ENCODE measurements around the gene AK5. TPM values are rescaled to one million over a fixed set of nuclear protein-coding genes. Genes with fewer than 3 reads are reported as not detected.

Gene AK5
- polyA plus RNA-seq, 1 donor (not counting 4 experiments of a cell fraction or from before 2014, with no cell fraction given), result 0.30 TPM

GRCh38 chr1:77271852-77272580, 9.8 kb upstream of the AK5 start:
- TF ChIP-seq, protein P1, sequence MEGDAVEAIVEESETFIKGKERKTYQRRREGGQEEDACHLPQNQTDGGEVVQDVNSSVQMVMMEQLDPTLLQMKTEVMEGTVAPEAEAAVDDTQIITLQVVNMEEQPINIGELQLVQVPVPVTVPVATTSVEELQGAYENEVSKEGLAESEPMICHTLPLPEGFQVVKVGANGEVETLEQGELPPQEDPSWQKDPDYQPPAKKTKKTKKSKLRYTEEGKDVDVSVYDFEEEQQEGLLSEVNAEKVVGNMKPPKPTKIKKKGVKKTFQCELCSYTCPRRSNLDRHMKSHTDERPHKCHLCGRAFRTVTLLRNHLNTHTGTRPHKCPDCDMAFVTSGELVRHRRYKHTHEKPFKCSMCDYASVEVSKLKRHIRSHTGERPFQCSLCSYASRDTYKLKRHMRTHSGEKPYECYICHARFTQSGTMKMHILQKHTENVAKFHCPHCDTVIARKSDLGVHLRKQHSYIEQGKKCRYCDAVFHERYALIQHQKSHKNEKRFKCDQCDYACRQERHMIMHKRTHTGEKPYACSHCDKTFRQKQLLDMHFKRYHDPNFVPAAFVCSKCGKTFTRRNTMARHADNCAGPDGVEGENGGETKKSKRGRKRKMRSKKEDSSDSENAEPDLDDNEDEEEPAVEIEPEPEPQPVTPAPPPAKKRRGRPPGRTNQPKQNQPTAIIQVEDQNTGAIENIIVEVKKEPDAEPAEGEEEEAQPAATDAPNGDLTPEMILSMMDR (optimal IDR thresholded peaks at IDR 0.05 in 1 of 3, IDR thresholded peaks at IDR 0.05 in 1 of 3, conservative IDR thresholded peaks at IDR 0.05 in 1 of 3; ENCODE audit: extremely low read depth in 1 of 3, insufficient read depth in 2 of 3, low read length in 3 of 3), result no peak
- no peak for TF ChIP-seq EZH2 (IDR thresholded peaks at IDR 0.05; ENCODE audit: low read length)
- FAIRE-seq (no peak), DNase-seq (ENCODE audit: low read depth, low spot score) (no peak)
- Histone ChIP-seq H3K9me1 (ENCODE audit: control insufficient read depth, extremely low read depth, insufficient read depth, low read length) (no peaks in the 10 kb centered on the region), H4K20me1 (ENCODE audit: control insufficient read depth, extremely low read depth, insufficient read depth, low read length) (no peaks in the 10 kb centered on the region), H3K4me2 (ENCODE audit: control insufficient read depth, extremely low read depth, insufficient read depth, low read depth, low read length) (no peak overlapping the region), H3K9ac (ENCODE audit: control insufficient read depth, extremely low read depth, insufficient read depth, low read length) (no peak overlapping the region), H3K36me3 (ENCODE audit: control insufficient read depth in 2 of 2, extremely low read depth in 1 of 2, insufficient read depth in 2 of 2, low read length in 2 of 2) (no peaks in the 10 kb centered on the region), H3K27me3 (ENCODE audit: control insufficient read depth, extremely low read depth, insufficient read depth, low read length) (peaks cover 7% of the 10 kb centered on the region), H3K4me3 (ENCODE audit: control insufficient read depth in 2 of 3, extremely low read depth in 1 of 3, insufficient read depth in 2 of 3, low read depth in 1 of 3, low read length in 3 of 3) (no peak overlapping the region), H3K9me3 (ENCODE audit: control insufficient read depth, low read depth, low read length) (no peaks in the 10 kb centered on the region), H3K27ac (ENCODE audit: control insufficient read depth, insufficient read depth, low read length) (no peak overlapping the region), H3K79me2 (ENCODE audit: control insufficient read depth, insufficient read depth, low read length) (no peaks in the 10 kb centered on the region), H3K4me1 (ENCODE audit: control insufficient read depth, extremely low read depth, insufficient read depth, low read length) (no peaks in the 10 kb centered on the region), H2AFZ (ENCODE audit: control insufficient read depth, low read length) (no peak overlapping the region)
- dilution Hi-C loops (cut with MboI; ENCODE audit: extremely low pct_ligation_motif_present, low sequenced_read_pairs), result no loop called here

DNA sequence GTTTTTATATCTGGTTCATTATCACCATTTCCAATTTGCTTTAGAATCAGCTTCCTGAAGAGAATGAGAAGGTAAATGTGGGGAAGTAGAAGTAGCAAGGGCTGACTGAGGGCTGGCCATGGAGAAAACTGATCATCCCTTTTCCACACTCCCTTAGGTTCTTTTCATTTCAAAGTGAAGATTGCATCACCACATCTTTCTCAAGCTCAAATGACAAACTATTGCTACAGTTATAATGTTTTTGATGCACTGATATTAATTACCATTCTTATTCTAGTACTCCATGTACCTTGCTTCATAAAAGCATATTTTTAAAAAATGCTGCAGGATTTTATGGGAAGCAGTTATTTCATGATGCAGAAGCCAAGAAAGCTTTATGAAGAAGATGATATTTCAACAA, 7.9 kb upstream of the AK5 start:
- Histone ChIP-seq H4K20me1 (ENCODE audit: control insufficient read depth, extremely low read depth, insufficient read depth, low read length) (no peaks in the 10 kb centered on the region), H3K9me3 (ENCODE audit: control insufficient read depth, low read depth, low read length) (no peaks in the 10 kb centered on the region), H3K4me2 (ENCODE audit: control insufficient read depth, extremely low read depth, insufficient read depth, low read depth, low read length) (no peak overlapping the region), H3K9ac (ENCODE audit: control insufficient read depth, extremely low read depth, insufficient read depth, low read length) (no peak overlapping the region), H2AFZ (ENCODE audit: control insufficient read depth, low read length) (no peak overlapping the region), H3K79me2 (ENCODE audit: control insufficient read depth, insufficient read depth, low read length) (no peaks in the 10 kb centered on the region), H3K27ac (ENCODE audit: control insufficient read depth, insufficient read depth, low read length) (no peak overlapping the region), H3K36me3 (ENCODE audit: control insufficient read depth in 2 of 2, extremely low read depth in 1 of 2, insufficient read depth in 2 of 2, low read length in 2 of 2) (no peaks in the 10 kb centered on the region), H3K4me3 (ENCODE audit: control insufficient read depth in 2 of 3, extremely low read depth in 1 of 3, insufficient read depth in 2 of 3, low read depth in 1 of 3, low read length in 3 of 3) (no peak overlapping the region), H3K9me1 (ENCODE audit: control insufficient read depth, extremely low read depth, insufficient read depth, low read length) (no peaks in the 10 kb centered on the region), H3K27me3 (ENCODE audit: control insufficient read depth, extremely low read depth, insufficient read depth, low read length) (peaks cover 9% of the 10 kb centered on the region), H3K4me1 (ENCODE audit: control insufficient read depth, extremely low read depth, insufficient read depth, low read length) (no peaks in the 10 kb centered on the region)
- dilution Hi-C loops (cut with MboI; ENCODE audit: extremely low pct_ligation_motif_present, low sequenced_read_pairs), result no loop called here
- no peak for TF ChIP-seq EZH2 (IDR thresholded peaks at IDR 0.05; ENCODE audit: low read length)
- TF ChIP-seq, protein P1 (optimal IDR thresholded peaks at IDR 0.05 in 1 of 3, IDR thresholded peaks at IDR 0.05 in 1 of 3, conservative IDR thresholded peaks at IDR 0.05 in 1 of 3; ENCODE audit: extremely low read depth in 1 of 3, insufficient read depth in 2 of 3, low read length in 3 of 3), result no peak
- FAIRE-seq, result no peak
- DNase-seq (ENCODE audit: low read depth, low spot score), result no peak
